Measurements from ENCODE around the gene RTN4.

Gene RTN4

DNA sequence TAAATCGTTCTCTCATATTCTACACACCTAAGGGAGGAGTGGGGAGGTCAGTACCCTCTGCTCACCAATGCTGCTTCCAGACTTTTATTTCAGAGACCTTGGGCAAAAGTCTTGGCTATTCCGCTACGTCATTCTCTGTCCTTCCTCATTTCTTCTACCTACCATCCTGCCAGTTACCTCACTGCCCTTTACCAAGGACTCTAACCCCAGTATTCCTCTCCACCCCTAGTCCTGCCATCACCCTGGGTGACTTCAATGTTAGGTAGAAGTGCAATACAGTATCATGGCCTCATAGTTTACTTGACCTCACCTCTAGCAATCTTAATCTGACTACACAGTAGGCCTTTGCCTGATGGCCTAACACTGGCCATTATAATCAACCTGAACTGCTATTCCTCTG is 27.8 kb downstream of the RTN4 start:
- POLR2A ChIA-PET: interaction anchor here (0.9 kb wide), 1 partner anchor 26 kb away, joined by 3 read pairs; no protein-coding TSS in a partner anchor
- CTCF ChIA-PET: no interaction called here
- DNase-seq (ENCODE audit: extremely low spot score): no peak
- no peak for TF ChIP-seq ZNF384 (IDR thresholded peaks at IDR 0.05)
- no peak for TF ChIP-seq BHLHE40 (IDR thresholded peaks at IDR 0.05; ENCODE audit: borderline replicate concordance)
- TF ChIP-seq NFRKB (IDR thresholded peaks at IDR 0.05): no peak
- TF ChIP-seq ARNT (IDR thresholded peaks at IDR 0.05): no peak
- no peak for TF ChIP-seq TARDBP (IDR thresholded peaks at IDR 0.05)
- no peak for TF ChIP-seq SUZ12 (IDR thresholded peaks at IDR 0.05)
- TF ChIP-seq, protein P1, sequence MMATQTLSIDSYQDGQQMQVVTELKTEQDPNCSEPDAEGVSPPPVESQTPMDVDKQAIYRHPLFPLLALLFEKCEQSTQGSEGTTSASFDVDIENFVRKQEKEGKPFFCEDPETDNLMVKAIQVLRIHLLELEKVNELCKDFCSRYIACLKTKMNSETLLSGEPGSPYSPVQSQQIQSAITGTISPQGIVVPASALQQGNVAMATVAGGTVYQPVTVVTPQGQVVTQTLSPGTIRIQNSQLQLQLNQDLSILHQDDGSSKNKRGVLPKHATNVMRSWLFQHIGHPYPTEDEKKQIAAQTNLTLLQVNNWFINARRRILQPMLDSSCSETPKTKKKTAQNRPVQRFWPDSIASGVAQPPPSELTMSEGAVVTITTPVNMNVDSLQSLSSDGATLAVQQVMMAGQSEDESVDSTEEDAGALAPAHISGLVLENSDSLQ (IDR thresholded peaks at IDR 0.05): no peak
- TF ChIP-seq HDGF (IDR thresholded peaks at IDR 0.05; ENCODE audit: borderline replicate concordance): no peak
- TF ChIP-seq LEF1 (IDR thresholded peaks at IDR 0.05; ENCODE audit: borderline replicate concordance): no peak
- TF ChIP-seq ELF4 (IDR thresholded peaks at IDR 0.05): no peak
- no peak for TF ChIP-seq FOXK2 (IDR thresholded peaks at IDR 0.05)
- no peak for TF ChIP-seq FOXA1 (IDR thresholded peaks at IDR 0.05)
- no peak for TF ChIP-seq L3MBTL2 (conservative IDR thresholded peaks at IDR 0.05)
- TF ChIP-seq SP1 (IDR thresholded peaks at IDR 0.05): no peak
- no peak for TF ChIP-seq CTBP1 (IDR thresholded peaks at IDR 0.05; ENCODE audit: borderline replicate concordance)
- no peak for TF ChIP-seq FOXM1 (IDR thresholded peaks at IDR 0.05; ENCODE audit: borderline replicate concordance)

DNA sequence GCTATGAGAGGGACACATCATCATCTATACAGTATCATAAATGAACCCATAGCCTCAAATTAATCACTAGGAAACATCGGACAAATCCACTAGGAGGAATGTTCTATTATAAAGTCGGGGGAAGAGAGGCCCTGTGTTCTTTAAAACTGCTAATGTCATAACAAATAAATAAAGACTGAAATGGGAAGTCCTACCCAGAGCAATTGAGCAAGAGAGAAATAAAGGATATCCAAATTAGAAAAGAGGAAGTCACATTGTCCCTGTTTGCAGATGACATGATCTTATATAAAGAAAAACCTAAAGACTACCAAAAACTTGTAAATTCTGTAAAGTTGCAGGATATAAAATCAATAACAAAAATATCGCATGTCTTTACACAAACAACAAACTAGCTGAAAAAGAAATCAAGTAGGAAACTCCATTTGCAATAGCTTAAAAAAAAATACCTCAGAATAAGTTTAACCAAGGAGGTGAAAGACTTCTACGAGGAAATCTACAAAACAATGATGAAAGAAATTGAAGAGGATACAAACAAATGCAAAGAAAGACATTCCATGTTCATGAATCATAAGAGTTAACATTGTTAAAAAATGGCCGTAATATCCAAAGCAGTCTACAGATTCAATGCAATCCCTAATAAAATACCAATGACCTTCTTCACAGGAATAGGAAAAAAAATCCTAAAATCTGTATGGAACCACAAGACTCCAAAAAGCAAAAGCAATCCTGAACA is 30.6 kb downstream of the RTN4 start:
- TF ChIP-seq CTBP1 (IDR thresholded peaks at IDR 0.05; ENCODE audit: borderline replicate concordance) (no peak), ELF4 (IDR thresholded peaks at IDR 0.05) (no peak), SUZ12 (IDR thresholded peaks at IDR 0.05) (no peak), NFRKB (IDR thresholded peaks at IDR 0.05) (no peak), TARDBP (IDR thresholded peaks at IDR 0.05) (no peak), FOXK2 (IDR thresholded peaks at IDR 0.05) (no peak)
- DNase-seq (ENCODE audit: extremely low spot score): no peak
- CTCF ChIA-PET: no interaction called here
- POLR2A ChIA-PET: no interaction called here

DNA sequence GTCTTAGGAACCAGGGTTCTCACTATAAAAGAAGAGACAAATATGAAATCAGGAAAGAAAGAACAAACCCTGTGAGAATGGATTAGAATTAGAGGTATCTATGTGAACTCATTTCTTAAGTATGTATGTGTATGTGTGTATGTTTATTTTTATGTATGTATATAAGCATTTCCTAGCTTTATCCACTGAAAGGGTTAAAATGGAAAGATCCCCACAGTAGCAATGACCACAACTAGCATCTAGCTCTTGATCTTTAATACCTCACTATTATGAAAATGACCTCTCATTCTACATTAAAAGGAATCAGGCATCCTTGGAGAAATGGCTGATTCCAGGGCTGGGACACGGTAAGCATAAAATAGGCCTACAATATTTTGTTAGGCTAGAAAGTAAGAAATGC is 31.6 kb downstream of the RTN4 start:
- DNase-seq (ENCODE audit: extremely low spot score): no peak
- TF ChIP-seq, protein P1 (IDR thresholded peaks at IDR 0.05): no peak
- TF ChIP-seq CTBP1 (IDR thresholded peaks at IDR 0.05; ENCODE audit: borderline replicate concordance) (no peak), NFRKB (IDR thresholded peaks at IDR 0.05) (no peak), FOXA1 (IDR thresholded peaks at IDR 0.05) (no peak), FOXM1 (IDR thresholded peaks at IDR 0.05; ENCODE audit: borderline replicate concordance) (no peak), ELF4 (IDR thresholded peaks at IDR 0.05) (no peak), FOXK2 (IDR thresholded peaks at IDR 0.05) (no peak), TARDBP (IDR thresholded peaks at IDR 0.05) (no peak), LEF1 (IDR thresholded peaks at IDR 0.05; ENCODE audit: borderline replicate concordance) (no peak)
- ChIA-PET POLR2A (no interaction called here), CTCF (no interaction called here)

DNA sequence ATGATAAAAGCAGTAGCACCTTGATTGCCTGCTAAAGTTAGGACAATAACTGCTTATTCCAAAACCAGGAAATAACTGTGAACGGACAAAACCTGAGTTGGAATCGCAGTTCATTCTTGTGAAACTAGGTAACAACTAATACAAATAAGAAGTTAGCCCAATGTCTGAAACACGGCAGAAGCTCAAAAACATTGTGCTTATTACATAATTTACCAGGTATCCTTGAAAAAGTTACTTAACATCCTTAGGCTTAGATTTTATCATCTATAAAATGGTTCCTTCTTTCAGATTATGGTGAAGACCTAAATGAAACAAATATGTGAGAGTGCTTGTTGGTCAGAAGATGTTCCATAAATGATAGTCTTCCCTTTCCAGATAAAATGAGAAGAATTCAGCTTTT is 32.4 kb downstream of the RTN4 start:
- CTCF ChIA-PET: interaction anchor here (0.7 kb wide), 1 partner anchor 9 kb away, joined by 3 read pairs; no protein-coding TSS in a partner anchor

DNA sequence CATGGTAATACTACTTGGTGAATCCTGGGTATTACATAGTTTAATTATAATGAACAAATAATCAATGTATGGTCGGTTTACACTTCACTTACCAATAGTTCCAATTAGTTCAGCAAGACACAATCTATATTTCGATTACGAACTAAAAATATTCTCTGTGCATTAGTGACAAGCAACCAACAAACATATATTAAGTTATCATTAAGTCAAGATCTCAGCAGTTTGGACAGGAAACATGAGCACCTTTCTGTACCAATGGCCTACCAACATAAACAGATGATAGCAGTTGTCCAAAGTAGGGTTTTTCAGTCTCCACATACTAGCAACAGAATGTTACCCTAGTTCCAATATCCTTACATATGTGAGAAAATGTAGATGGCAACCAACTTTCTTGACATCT is 32.8 kb downstream of the RTN4 start:
- TF ChIP-seq ELF4 (IDR thresholded peaks at IDR 0.05) (no peak), TARDBP (IDR thresholded peaks at IDR 0.05) (no peak), BHLHE40 (IDR thresholded peaks at IDR 0.05; ENCODE audit: borderline replicate concordance) (no peak), HDGF (IDR thresholded peaks at IDR 0.05; ENCODE audit: borderline replicate concordance) (no peak), L3MBTL2 (conservative IDR thresholded peaks at IDR 0.05) (no peak), SUZ12 (IDR thresholded peaks at IDR 0.05) (no peak), FOXM1 (IDR thresholded peaks at IDR 0.05; ENCODE audit: borderline replicate concordance) (no peak)
- ChIA-PET CTCF (no interaction called here), POLR2A (no interaction called here)
- DNase-seq (ENCODE audit: extremely low spot score): no peak

More for the DNA sequence above, 32.4 kb downstream of the RTN4 start:
- POLR2A ChIA-PET: no interaction called here
- no peak for DNase-seq (ENCODE audit: extremely low spot score)
- TF ChIP-seq TARDBP (IDR thresholded peaks at IDR 0.05) (no peak), CTBP1 (IDR thresholded peaks at IDR 0.05; ENCODE audit: borderline replicate concordance) (no peak), ARNT (IDR thresholded peaks at IDR 0.05) (no peak), L3MBTL2 (conservative IDR thresholded peaks at IDR 0.05) (no peak), BHLHE40 (IDR thresholded peaks at IDR 0.05; ENCODE audit: borderline replicate concordance) (no peak), ELF4 (IDR thresholded peaks at IDR 0.05) (no peak), FOXK2 (IDR thresholded peaks at IDR 0.05) (no peak), LEF1 (IDR thresholded peaks at IDR 0.05; ENCODE audit: borderline replicate concordance) (no peak), ZNF384 (IDR thresholded peaks at IDR 0.05) (no peak), SUZ12 (IDR thresholded peaks at IDR 0.05) (no peak), NFRKB (IDR thresholded peaks at IDR 0.05) (no peak), FOXM1 (IDR thresholded peaks at IDR 0.05; ENCODE audit: borderline replicate concordance) (no peak), HDGF (IDR thresholded peaks at IDR 0.05; ENCODE audit: borderline replicate concordance) (no peak)
- TF ChIP-seq, protein P1 (IDR thresholded peaks at IDR 0.05): no peak

All from HEK293T (cell line).